ENCODE data around the gene IGSF9.

DNA sequence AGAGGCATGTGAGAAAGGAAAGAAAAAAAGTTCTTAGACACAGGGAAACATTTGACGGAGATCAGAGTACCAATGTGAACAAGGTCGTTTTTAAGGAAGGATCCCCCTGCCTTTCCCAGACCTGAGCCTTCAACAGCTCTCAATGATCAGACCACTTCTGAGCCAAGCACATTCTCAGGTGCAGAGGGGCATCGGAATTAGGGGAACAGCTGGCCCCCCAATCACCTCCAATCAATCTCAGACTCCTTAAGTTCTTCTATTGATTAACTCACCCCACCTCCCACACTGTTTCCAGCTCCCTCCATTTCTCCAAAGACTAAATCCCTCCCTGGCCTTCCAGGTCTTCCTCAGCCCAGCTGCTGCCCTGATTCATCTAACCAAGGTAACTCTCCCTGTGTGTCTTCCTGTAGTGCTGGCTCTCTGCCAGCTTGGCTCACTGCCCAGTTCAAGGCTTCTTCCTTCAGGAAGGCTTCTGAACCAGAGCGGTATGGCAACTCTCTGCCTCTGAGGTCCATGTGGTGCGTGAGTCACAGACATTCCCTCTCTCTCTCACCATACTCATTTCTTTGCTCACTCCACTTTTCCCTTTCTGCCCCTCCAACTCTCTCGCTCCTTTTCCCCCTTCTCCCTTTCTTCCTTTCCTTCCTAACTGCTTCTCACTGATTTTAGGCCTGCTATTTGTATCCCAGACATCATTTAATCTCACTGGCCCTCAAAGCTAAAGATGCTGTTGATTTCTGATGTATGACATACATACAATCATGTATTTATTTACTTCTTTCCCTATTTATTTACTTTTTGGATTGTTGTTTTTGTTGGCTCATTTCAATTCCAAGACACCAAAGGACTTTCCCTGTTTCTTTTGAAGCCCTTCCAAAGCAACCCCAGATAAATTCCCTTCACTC lies 63.5 kb downstream of the IGSF9 start:
- no peak for TF ChIP-seq GATA3 (IDR thresholded peaks at IDR 0.05; ENCODE audit: low read depth, low read length)
- no peak for TF ChIP-seq GATA2 (IDR thresholded peaks at IDR 0.05; ENCODE audit: low read depth, low read length)

Measured in SH-SY5Y (cell line).